D721Med (cell line): ENCODE data around the gene MED28.

Source experiments
- DNase-seq: peaks from one replicate; pipeline ENCODE4 v3.0.0; 2011; ENCODE audit warnings: low spot score; ENCODE audit not compliant: insufficient read length
- FAIRE-seq: peaks from 2 replicates; lab custom pipeline; 2011; peaks lifted over from hg19 to GRCh38; lab: Jason Lieb, UNC
- TF ChIP-seq, protein P1 (sequence below): IDR thresholded peaks from 2 replicates; pipeline ENCODE4 v1.5.1; 2012; ENCODE audit warnings: mild to moderate bottlenecking, control low read depth; ENCODE audit not compliant: insufficient read depth; ENCODE audit errors: missing control alignments

Gene MED28

DNA sequence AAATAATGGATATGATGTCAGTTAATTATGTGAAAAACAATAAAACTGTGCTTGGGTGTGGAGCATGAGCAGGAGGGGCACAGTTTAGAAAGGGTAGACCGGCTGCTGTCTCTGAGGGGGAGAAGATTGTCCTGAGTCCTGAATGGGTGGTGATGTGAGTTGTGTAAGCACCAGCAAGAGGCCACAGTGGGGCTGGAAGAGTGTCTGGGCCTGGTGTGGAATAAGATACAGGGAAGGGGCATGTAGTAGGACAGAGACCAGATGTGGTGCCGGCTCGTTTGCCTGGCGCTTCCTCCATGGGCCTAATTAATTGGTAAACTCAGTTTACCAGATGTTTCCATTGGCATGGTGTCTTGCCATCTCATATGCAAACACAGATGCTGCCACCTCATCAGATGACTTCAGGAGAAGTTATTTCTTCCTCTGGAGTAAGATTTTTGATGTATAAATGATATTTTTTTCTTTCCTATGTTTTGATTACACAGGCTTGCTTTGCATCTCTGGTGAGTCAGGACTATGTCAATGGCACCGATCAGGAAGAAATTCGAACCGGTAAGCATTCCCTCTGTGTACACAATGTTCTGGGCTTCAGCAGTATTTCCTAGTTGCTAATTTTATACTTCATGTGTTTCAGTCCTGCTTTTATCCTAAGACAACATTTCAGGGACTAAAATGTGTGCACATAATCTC, 5.1 kb downstream of the MED28 start:
- DNase-seq = no peak
- TF ChIP-seq, protein P1, sequence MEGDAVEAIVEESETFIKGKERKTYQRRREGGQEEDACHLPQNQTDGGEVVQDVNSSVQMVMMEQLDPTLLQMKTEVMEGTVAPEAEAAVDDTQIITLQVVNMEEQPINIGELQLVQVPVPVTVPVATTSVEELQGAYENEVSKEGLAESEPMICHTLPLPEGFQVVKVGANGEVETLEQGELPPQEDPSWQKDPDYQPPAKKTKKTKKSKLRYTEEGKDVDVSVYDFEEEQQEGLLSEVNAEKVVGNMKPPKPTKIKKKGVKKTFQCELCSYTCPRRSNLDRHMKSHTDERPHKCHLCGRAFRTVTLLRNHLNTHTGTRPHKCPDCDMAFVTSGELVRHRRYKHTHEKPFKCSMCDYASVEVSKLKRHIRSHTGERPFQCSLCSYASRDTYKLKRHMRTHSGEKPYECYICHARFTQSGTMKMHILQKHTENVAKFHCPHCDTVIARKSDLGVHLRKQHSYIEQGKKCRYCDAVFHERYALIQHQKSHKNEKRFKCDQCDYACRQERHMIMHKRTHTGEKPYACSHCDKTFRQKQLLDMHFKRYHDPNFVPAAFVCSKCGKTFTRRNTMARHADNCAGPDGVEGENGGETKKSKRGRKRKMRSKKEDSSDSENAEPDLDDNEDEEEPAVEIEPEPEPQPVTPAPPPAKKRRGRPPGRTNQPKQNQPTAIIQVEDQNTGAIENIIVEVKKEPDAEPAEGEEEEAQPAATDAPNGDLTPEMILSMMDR = no peak
- FAIRE-seq = no peak

DNA sequence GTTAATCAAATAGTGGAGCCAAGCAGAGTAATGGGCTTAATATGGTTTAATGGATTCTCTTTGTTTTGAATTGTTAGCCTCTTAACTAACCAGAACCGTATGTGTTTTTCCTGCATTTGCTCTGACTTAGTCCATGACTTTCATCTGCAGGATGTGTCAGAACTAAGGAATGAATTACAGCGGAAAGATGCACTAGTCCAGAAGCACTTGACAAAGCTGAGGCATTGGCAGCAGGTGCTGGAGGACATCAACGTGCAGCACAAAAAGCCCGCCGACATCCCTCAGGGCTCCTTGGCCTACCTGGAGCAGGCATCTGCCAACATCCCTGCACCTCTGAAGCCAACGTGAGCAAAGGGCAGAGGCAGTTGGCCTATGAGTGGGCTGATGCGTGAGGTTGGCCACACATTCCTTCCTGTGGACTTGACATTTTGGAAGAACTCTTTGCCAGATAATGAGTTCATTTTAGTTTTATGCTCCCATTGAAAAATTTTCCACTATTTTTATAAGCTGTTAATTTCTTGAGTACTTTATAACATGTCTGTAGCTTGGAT, 9.1 kb downstream of the MED28 start:
- TF ChIP-seq, protein P1 = no peak
- FAIRE-seq (no peak), DNase-seq (no peak)

DNA sequence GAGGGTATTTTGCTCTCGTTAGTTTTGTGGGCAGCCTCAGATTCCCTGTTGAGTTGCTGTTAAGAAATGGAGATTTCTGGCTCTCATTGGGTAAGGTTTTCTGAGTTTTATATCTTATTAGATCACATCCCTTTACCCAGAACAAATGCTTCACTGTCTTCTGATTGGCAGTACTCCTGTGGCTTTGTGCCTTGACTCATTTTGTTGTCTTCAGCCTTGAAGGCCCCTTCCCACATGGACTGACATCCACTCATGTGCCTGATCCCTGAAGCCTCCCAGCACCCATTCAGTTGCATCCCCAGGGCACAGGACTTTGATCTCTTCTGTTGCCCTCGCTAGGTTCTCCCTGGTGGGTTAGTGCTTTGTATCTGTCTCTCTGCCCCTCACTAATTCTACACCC, 10.4 kb downstream of the MED28 start:
- TF ChIP-seq, protein P1 = no peak
- FAIRE-seq (no peak), DNase-seq (no peak)

DNA sequence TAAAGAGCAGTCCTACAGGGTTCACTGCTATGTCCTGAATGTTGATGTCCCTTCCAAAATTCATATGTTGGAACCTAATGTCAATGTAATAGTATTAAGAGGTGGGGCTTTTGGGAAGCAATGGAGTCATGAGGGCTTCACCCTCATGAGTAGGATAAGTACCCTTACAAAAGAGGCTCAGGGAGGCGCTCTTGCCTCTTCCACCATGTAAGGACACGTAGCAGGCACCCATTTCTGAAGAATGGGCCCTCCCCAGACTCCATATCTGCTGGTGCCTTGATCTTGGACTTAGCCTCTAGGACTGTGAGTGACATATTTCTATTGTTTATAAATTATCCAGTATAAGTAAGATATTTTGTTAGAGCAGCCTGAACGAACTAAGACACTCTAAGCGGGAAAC, 15.8 kb downstream of the MED28 start:
- no peak for FAIRE-seq
- TF ChIP-seq, protein P1 = no peak

DNA sequence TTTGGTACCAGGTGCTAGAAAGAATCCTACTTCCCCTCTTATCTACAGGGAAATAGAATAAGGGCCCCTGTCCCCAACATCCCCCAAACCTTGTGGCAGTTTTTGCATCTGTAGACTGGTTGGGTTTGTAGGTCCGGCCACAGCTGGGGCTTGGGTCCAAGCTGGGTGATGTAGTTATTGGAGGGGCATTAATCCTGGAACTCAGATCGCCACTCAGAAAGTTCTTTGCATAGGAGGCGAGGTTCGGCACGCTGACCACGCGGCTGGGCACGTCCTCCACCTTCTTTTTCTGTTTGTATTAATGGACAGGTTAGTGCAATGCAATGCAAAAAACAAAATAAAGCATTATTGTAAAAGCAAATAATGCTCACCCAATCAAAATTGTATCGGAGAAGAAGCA, 19.2 kb downstream of the MED28 start:
- TF ChIP-seq, protein P1 = no peak
- DNase-seq (no peak), FAIRE-seq (no peak)

More for the DNA sequence above, 15.8 kb downstream of the MED28 start:
- DNase-seq = no peak

DNA sequence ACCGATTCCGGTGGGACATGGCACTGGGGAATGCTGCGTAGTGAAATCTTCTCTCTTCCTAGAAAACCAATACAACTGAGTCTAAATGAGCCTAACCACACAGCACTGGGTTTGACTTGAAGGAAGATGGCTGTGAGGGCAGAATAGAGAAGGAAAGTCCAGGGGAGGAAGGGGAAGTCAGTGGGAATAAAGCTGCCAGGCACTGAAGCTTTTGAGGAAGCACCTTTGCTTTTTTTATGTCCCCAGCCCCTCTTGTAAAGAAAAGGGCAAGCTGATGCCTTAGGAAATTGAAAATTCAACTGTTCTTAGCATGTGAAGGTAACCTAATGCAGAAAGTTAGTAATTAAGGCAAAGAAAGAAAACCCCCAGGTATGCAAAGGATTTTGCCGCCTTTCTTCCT, 20.6 kb downstream of the MED28 start:
- TF ChIP-seq, protein P1 = no peak
- DNase-seq = no peak
- no peak for FAIRE-seq

DNA sequence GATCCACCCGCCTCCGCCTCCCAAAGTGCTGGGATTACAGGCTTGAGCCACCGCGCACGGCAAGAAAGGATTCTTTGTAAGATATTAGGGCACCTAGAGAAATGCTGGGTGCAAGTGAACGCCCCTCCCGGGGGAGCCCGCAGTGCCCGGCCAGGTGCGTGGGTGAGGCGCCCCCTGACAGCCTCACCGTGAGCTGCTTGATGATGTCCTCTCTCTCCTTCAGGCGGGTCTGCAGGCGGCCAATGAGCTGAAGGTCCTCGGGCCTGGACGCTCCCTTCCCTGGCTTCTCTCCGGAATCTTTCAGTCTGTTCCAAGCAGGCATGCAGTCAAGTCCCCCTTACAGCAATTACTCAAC, 21.9 kb downstream of the MED28 start:
- FAIRE-seq = no peak
- no peak for DNase-seq
- TF ChIP-seq, protein P1 = no peak
